NCI-H2196 (cell line): ENCODE results near the gene C11orf42.

Source experiments
- DNase-seq: peaks from one replicate; lab custom pipeline; 2025; ENCODE audit not compliant: unreplicated experiment; lab: John Stamatoyannopoulos, UW

The C11orf42 gene, protein sequence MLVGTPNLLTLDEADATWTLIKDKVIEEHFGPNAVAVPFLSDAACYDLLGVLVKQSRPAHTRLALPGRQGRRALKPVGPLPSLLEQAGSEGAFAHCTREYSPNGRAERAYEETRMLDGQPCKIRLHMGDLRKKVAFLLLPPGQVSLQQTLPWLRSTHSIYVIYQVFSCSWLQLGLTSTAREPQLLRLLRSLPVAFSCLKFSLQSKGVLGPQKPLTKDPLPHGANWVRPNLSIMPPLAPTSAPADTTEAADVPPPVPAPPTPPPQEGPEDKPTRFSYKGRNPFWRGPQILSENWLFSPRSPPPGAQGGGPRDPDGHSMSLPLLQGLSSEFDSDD

DNA sequence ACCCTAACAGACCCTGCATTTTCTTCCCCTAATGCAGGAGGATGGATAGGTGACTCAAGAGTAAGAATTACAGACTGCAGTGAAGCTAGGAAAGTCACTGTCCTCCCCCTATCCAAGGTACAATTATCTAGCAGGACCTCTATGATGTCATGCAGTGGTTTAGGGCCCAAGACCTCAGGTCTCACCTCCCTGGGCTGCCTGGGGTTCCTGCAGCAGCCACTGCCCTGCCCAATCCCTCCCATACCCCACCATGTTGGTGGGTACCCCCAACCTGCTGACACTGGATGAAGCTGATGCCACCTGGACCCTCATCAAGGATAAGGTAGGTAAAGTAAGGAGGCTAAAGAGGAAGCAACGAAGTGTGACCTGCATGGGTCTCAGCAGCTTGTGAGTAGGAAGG, at the start of gene C11orf42:
Gene C11orf42 (plus strand): TSS at position 192 of the 400 bp plus-strand sequence. CDS start 59 bp downstream, at position 251.
- no peak for DNase-seq

DNA sequence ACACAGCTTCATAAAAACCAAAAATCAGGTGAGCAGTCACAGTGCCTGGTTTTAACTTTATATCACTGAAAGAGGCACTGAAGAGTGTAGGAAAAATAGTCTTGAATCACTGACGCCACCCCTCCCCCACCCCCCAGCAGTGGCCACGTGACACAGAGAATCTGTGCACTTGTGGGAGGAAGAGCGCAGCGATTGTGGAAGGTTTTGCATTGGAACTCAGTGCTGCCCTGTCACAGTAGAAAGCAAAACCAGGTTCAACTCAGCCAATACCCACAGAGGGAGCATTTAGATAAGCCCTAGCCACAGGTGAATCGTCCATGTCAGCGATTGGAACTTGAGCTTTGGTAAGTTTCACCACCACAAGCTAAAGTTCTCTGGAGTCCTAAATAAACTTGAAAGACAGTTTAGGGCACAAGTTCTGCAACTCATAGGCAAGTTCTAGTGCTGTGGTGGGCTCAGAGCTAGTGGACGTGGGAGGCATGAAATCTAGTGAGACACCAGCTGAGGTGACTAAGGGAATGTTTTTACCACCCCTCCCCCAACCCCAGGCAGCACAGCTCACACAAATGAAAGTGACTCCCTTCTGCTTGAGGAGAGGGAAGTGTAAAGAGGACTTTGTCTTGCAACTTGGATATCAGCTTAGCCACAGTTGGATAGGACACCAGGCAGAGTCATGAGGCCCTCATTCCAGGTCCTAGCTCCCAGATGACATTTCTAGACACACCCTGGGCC, 48.6 kb upstream of the C11orf42 start:
- DNase-seq, result no peak

DNA sequence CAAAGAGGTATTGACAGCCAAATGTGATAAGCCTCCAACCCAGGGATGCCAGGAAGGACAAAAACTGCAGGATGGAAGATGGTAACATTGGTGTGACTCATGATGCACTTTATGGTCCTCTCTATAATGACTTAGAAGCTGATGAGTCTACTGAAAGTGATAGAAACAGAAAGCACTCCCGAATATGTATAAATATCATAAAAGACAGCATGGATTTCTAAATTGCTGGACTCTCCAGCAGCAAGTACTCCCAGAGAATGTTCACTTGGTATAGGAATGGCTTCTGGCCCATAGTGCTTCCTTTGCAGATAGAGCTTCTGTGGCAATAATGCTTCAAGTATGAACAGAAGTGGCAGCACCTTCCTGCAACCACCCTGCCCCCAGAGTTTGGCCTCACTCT, 35.1 kb upstream of the C11orf42 start, which contains the start of gene OR52B2:
Gene OR52B2 (minus strand): TSS at position 101 of the 400 bp plus-strand sequence. CDS start 0 bp downstream, at position 101.
- DNase-seq, result no peak

DNA sequence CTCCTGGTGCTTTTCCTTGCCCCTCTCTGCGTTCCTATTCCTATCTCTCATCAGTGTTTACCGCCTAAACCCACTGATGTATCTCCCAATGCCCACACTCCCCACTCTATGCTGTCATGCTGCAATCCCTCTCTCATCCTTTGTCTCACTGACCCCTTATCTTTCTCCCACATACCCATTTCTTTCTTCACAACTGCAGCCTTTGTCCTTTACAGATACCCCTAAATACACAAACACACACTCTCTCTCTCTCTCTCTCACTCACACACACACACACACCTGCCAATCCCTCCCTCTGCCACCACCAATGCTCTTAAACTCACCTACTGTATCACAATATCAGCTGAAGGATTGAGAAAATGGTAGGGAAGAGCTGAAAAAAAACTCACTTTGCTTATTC, 29.9 kb upstream of the C11orf42 start:
- DNase-seq, result no peak

DNA sequence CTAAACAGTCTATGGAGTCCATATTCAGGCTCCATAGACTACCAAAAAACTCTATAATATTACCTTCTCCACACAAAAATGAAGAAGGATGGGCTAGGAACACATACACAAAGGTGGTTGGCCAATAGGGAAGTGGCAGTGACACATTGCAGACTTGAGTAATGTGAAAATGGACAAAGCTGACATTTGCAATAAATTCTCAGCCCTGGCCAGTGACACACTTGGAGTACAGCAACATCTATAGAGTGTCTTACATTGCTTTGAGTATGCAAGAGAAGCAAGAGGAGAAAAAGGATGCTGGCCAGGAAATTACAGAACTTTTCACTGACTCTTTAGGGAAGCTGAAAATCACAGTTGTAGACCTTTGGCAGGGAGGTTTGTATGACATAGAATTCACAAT, 13.6 kb upstream of the C11orf42 start:
- DNase-seq, result no peak

DNA sequence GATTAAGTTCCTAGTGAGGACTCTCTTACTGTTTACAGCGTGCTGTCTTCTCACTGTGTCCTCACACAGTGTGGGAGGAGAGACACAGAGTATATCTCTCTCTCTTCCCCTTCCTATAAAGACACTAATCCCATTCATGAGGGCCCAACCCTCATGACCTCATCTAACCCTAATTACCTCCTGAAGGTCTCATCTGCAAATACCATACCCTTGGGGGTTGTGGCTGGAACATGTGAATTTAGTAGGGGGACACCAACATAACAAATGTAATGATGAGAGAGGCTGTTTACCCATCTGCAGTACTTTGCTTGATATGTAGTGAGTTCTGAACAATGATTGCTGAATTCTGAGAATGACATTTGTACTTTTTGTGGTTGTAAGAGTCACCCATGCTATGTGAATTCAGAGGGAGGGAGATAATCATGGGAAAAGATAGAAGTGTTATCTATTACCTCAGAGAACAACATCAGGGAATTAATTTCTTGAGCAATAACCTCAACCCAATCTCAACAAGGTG, 11.2 kb upstream of the C11orf42 start:
- DNase-seq, result no peak

DNA sequence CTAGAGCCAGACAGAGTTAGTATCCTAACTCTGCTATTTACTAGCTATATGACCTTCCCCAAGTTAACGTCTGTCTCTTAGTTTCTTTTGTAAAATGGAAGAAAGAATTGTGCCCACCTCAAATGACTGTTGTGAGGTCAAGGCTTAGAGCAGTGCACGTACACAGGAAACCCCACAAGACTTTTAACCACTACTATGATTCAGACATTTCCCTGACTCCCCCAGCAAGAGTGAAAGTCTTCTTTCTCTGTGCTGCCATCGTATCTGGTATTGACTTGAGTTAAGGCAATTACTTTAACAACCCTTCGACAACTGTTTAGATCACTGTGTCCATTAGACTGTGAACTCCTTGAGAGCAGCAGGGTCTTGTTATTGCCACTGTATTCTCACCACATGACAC, 9.0 kb upstream of the C11orf42 start:
- no peak for DNase-seq

DNA sequence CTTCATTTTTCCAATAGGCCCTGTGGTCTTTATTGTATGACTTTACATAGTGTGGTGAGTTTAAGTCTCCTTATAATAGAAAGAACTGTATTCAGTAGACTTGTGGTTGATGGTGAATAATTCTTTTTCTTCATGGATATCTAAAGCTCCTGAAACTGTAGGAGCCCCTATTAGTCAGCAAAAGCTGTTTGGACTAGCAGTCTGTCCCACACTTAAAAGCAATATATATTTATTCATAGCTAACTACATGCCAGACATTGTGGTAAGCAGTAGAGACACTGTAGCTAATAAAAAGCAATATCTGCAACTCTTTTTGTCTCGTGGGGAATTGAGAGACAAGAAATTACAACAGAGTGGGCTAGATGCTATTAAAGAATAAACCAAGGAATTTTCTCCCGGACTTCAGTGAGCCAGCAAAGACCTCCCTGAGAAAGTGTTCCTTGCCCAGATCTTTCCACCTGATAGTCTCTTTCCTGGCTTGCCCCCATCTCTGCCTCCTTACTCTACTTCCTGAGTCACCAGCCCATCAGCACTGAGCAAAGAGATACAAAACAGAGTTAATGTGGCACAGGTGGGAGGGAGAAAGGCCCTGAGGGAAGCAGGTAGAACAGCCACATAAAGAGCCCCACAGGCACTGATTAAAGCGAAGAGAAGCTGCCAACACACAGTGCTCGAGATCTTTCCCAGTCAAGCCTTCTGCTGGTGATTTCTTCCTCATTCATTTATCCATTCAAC, 7.7 kb upstream of the C11orf42 start:
- DNase-seq, result no peak

DNA sequence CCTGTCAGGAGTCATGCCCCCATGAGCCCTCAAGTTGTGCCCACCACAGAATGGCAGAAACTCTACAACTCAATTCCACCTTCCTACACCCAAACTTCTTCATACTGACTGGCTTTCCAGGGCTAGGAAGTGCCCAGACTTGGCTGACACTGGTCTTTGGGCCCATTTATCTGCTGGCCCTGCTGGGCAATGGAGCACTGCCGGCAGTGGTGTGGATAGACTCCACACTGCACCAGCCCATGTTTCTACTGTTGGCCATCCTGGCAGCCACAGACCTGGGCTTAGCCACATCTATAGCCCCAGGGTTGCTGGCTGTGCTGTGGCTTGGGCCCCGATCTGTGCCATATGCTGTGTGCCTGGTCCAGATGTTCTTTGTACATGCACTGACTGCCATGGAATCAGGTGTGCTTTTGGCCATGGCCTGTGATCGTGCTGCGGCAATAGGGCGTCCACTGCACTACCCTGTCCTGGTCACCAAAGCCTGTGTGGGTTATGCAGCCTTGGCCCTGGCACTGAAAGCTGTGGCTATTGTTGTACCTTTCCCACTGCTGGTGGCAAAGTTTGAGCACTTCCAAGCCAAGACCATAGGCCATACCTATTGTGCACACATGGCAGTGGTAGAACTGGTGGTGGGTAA, 6.1 kb upstream of the C11orf42 start, which contains the start of gene OR52W1:
Gene OR52W1 (plus strand): TSS at position 51 of the 637 bp plus-strand sequence. CDS start 0 bp downstream, at position 51.
- DNase-seq, result no peak

DNA sequence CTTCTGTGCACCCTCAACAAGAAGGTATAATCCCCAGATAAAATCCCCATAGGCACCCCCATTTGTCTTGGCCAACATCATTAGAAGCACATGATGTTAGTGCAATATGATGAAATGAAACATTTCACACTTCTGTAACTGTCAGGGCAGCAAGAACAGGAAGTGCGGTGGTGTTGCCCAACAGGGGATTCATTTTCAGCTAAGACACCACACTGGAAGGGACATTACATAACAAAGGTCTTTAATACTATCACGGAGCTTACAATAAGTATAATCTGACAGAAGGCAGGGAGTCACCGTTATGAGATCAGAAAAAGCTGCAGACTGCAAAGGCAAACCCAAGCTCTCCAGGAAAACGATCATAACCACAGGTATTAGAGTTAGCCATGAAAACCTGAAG, 4.4 kb upstream of the C11orf42 start:
- no peak for DNase-seq

DNA sequence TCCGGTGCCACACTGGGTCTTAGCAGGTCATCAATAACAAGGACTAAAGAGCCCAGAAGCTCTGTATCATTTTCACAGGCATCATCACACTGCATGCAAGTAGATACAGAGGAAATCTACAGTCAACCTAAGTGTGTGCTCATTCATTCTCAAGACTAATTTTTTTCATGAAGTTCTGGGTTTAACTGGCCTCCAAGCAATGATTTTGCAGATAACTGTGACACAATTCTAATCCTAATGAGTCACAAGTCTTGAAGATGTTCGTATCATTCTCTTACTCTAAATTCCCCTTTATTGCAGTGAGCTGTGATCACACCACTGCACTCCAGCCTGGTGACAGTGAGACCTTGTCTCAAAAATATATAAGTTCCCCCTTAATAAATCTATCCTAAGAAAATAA, 3.9 kb upstream of the C11orf42 start:
- DNase-seq, result no peak

DNA sequence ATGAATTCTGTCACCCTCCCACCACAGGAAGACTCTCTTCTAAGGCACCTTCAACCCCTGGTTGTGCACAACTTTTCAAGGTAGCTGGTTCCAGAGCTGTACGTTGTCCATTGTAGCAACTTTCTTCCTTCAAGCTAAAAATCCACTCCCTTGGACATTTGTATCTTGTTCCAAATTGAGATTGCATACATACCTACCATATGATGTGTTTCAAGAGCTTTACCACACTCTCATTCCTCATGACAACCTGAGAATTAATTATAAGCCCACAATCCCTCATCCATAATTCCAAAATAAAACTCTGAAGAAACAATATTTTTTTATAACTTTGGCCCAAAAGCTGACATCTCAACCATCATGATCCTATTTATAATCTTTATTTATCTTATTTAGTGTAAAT, 3.3 kb upstream of the C11orf42 start:
- DNase-seq, result no peak

DNA sequence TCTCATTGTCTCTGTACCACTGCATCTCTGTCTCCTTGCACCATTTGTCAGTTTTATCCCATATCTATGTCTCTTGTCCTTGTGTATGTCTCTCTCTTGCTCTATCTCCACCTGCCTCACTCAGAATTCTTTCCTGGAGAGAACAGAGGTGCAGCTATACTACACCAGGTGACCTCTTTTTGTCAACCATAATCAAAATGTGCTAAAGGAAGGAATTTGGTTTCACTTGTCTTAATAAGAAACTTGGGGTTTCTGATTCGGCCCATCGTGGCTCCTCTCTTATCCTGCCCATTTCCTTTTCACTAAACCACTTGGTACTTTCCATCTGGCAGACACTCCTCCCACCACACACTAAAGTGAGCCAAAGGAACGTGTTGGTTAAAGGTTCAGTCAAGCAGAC, 2.0 kb upstream of the C11orf42 start:
- no peak for DNase-seq

DNA sequence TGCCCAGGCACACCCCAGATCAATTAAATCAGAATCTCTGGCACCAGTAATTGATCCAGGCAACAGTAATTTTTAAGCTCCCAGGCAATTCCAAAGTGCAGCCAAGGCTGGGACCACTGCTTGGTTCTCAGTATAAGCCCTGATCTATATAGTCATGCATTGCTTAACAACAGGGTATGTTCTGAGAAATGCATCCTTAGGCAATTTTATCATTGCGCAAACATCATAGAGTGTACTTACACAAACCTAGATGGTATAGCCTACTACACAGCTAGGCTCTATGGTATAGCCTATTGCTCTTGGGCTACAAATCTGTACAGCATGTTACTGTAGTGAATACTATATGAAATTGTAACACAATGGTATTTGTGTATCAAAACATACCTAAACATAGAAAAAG, 651 bp upstream of the C11orf42 start:
- DNase-seq, result no peak

DNA sequence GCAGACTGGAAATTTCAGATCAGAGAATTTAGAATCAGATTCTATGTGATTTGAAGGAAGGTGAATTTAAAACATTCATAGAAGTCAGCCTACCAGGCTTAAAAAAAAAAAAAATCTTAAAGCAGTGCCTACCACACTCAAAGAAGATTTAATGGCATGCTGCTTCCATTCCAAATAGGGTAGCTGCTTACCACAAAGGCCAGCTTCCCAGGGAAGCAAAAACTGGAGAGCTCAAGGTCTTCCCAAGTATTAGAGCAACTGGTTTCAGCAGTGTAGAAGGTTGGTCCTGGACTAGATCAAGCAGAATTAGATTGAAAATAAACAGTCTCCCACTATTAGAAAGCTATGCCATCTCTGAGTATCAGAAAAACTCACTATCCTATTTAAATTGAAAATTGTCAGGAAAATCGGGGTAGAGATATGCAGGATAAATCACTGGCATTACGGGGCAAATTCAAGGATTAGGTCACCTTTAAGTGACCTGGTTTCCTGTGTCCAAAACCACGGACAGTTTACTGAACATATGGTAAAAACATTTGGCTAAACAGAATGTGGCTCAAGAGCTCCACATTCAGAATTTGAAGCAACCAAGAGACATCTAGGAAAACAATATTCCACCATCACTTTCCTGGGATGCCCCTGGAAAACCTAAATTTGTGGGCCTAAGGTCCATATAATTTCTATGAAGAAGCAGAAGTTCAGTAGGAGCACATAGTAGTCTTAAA, 1.3 kb downstream of the C11orf42 start:
- no peak for DNase-seq

DNA sequence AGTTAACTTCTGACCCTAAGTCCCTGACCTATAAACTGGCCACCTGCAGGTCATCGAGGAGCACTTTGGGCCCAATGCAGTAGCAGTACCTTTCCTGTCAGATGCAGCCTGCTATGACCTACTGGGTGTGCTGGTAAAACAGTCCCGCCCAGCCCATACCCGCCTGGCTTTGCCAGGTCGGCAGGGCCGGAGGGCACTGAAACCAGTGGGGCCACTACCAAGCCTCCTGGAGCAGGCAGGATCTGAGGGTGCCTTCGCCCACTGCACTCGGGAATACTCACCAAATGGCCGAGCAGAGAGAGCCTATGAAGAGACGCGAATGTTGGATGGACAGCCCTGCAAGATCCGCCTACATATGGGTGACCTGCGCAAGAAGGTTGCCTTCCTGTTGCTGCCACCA, 4.4 kb downstream of the C11orf42 start:
- no peak for DNase-seq

DNA sequence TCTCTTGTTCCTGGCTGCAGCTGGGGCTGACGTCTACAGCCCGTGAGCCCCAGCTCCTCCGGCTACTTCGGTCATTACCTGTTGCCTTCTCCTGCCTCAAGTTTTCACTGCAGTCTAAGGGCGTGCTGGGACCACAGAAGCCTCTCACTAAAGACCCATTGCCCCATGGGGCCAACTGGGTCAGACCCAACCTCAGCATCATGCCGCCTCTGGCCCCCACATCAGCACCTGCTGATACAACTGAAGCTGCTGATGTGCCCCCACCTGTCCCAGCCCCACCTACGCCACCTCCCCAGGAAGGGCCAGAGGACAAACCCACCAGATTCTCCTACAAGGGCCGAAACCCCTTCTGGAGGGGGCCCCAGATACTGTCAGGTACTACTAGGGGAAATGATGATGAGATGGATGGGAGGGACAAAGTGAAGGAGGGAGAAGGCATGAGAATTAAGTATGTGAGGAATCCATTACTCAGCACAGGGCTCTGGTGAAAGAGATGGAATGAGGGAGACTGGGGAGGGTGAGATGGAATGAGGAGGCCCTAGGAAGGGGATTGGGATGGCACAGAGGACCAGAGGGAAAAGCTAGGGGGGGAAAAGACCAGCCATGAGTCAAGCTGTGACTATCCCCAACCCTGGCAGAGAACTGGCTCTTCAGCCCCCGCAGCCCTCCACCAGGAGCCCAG, 5.1 kb downstream of the C11orf42 start:
- DNase-seq, result no peak

DNA sequence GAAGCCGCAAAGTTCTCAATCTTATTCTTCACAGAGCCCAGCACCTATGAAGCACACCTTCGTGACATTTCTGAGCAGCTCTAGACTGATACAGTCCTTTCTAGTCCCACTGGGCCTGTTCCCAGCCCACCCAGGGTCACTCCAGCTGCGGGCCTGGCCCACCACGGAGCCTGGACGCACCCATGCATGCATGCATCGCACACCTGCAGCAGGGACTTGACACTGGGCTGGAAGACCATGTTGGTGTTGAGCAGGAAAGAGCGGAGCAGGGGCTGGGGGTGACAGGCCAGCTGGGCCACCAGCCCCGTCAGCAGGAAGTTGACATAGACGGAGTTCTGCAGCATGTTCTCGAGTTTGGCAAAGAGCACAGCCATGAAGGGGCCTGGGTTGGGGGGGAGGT, 9.2 kb downstream of the C11orf42 start:
- no peak for DNase-seq

DNA sequence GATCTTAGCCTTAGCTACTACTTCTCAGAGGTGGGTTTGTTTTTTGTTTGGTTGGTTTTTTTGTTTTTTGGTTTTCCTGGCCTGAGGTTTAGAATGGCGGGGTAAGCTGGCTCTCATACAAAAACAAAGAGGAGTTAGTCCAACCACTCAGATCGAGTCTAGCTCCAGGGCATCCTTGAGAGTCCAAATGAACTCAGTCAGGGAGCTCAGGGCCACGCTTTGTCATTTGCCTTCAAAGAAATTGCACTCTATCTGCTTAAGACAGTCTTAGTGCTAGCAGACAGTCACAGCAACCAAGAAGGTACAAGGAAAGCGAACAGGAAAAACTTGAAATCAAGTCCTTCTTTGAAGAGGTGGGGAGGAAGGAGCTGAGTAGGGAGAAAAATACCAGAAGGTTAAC, 11.1 kb downstream of the C11orf42 start:
- DNase-seq, result no peak

DNA sequence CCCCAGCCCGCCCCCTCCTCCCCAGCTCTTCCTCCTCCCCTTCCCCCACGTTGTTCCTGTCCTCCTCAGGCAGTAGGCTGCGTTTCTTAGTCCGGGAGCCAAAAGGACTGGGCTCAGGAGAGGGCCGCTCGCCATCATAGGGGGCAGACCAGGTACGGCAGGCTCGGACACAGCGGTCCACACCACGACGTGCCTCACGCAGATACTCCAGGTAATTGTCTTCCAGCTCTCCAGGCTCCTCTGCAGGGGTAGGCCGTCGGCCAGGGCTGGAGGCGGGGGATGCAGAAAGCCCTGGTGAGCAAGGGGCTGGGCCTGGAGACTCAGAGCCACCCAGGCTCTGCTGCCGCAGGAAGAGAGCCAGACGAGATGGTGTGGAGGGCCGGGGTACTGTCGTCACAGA, 12.4 kb downstream of the C11orf42 start:
- DNase-seq, result no peak
